ENCODE results near the gene FHOD3. TPM values are rescaled to one million over a fixed set of nuclear protein-coding genes. Genes with fewer than 3 reads are reported as not detected.

The FHOD3 gene
- total RNA-seq, 1 experiment from 2014 or later = 10.6 TPM

DNA sequence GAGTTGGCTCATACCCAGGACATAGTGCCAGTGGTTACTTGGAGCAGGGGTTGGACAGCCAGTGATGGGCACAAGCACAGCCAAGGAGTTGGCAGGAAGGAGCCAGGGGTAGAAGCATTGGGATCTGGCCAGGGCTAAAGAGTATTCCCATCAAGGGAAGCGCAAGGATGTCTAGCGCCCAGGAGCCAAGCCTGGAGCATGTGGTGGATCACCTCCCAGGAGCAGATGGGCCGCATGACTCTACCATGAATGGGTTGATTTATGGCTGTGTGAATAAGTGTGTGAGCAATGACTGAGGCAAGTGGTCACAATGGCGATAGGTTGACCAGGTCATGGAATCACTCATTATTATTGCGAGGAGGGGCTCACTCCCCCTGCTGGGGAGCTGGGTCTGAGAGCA lies 111.1 kb downstream of the FHOD3 start:
- Histone ChIP-seq H3K27me3 (ENCODE audit: insufficient read depth, low read depth) (no peaks in the 10 kb centered on the region), H3F3A (ENCODE audit: insufficient read depth, low read depth) (no peaks in the 10 kb centered on the region), H3K9me3 (ENCODE audit: insufficient read depth, low read depth) (no peaks in the 10 kb centered on the region), H2AFZ (no peak overlapping the region), H3K4me1 (replicated peaks; ENCODE audit: insufficient read depth) (no peaks in the 10 kb centered on the region), H3K79me2 (ENCODE audit: low read depth) (no peaks in the 10 kb centered on the region), H3K4me2 (no peak overlapping the region), H3K4me3 (no peak overlapping the region), H3K27ac (no peak overlapping the region), H4K20me1 (ENCODE audit: insufficient read depth) (no peaks in the 10 kb centered on the region), H3K36me3 (ENCODE audit: low read depth) (no peaks in the 10 kb centered on the region), H3K9me2 (ENCODE audit: insufficient read depth) (no peaks in the 10 kb centered on the region)
- ChIA-PET CTCF (no interaction called here), POLR2A (ENCODE audit: unreplicated experiment) (no interaction called here)
- TF ChIP-seq, protein P1, sequence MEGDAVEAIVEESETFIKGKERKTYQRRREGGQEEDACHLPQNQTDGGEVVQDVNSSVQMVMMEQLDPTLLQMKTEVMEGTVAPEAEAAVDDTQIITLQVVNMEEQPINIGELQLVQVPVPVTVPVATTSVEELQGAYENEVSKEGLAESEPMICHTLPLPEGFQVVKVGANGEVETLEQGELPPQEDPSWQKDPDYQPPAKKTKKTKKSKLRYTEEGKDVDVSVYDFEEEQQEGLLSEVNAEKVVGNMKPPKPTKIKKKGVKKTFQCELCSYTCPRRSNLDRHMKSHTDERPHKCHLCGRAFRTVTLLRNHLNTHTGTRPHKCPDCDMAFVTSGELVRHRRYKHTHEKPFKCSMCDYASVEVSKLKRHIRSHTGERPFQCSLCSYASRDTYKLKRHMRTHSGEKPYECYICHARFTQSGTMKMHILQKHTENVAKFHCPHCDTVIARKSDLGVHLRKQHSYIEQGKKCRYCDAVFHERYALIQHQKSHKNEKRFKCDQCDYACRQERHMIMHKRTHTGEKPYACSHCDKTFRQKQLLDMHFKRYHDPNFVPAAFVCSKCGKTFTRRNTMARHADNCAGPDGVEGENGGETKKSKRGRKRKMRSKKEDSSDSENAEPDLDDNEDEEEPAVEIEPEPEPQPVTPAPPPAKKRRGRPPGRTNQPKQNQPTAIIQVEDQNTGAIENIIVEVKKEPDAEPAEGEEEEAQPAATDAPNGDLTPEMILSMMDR (conservative IDR thresholded peaks at IDR 0.05) = no peak
- TF ChIP-seq EZH2 (IDR thresholded peaks at IDR 0.05; ENCODE audit: low read depth) = no peak
- DNase-seq = no peak
- intact Hi-C loops (cut with micrococcal nuclease; ENCODE audit: unreplicated experiment) = no loop called here
- BruUV-seq (replicated peaks) = no TSS peak

DNA sequence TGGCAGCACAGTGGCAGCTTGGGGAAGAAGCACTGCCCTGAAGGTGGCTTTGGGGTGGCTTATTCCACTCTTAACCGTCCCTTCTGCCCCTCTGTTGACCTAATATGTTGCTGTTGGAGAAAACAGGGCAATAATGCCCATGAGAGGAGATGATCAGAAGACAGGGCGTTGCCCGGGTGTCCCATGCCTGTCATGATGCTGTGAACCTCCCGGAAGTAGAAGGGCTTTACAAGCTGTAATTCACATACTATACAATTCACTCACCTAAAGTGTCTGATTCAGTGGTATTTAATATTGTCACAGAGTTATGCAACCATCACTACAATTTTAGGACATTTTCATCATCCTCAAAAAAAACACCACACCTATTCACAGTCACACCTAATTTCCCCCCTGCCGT lies 112.3 kb downstream of the FHOD3 start:
- H3K27ac ChIP-seq = no peak overlapping the region
- H3K4me3 ChIP-seq = no peak overlapping the region
- ChIA-PET CTCF (no interaction called here), POLR2A (ENCODE audit: unreplicated experiment) (no interaction called here)
- no peaks in the 10 kb centered on the region for H4K20me1 ChIP-seq (ENCODE audit: insufficient read depth)
- H3K9me2 ChIP-seq (ENCODE audit: insufficient read depth) = no peaks in the 10 kb centered on the region
- no peak for TF ChIP-seq EZH2 (IDR thresholded peaks at IDR 0.05; ENCODE audit: low read depth)
- TF ChIP-seq, protein P1 (conservative IDR thresholded peaks at IDR 0.05) = no peak
- H3K79me2 ChIP-seq (ENCODE audit: low read depth) = no peaks in the 10 kb centered on the region
- no peak overlapping the region for H3K4me2 ChIP-seq
- intact Hi-C loops (cut with micrococcal nuclease; ENCODE audit: unreplicated experiment) = loop anchor here (5.0 kb wide), 1 partner anchor 112 kb away; the partner anchor contains the start of gene FHOD3
- no peaks in the 10 kb centered on the region for H3K4me1 ChIP-seq (replicated peaks; ENCODE audit: insufficient read depth)
- DNase-seq = no peak
- no peaks in the 10 kb centered on the region for H3F3A ChIP-seq (ENCODE audit: insufficient read depth, low read depth)
- no peaks in the 10 kb centered on the region for H3K27me3 ChIP-seq (ENCODE audit: insufficient read depth, low read depth)
- BruUV-seq (replicated peaks) = no TSS peak
- no peak overlapping the region for H2AFZ ChIP-seq
- H3K36me3 ChIP-seq (ENCODE audit: low read depth) = no peaks in the 10 kb centered on the region
- H3K9me3 ChIP-seq (ENCODE audit: insufficient read depth, low read depth) = no peaks in the 10 kb centered on the region

DNA sequence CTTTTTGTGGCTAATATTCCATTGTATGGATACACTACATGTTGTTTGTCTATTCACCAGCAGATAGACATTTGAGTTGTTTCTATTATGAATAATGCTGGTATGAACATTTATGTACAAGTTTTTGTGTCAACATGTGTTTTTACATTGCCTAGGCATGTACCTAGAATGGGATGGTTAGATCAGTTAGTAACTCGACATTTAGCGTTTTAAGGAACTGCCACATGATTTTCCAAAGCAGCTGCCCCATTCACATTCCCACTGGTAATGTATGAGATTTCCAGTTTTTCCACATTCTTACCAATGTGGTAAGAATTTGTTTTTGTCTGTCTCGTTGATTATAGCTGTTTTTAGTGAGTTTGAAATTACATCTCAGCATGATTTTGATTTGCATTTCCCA lies 112.8 kb downstream of the FHOD3 start:
- H3K27me3 ChIP-seq (ENCODE audit: insufficient read depth, low read depth) = no peaks in the 10 kb centered on the region
- H2AFZ ChIP-seq = no peak overlapping the region
- TF ChIP-seq EZH2 (IDR thresholded peaks at IDR 0.05; ENCODE audit: low read depth) = no peak
- TF ChIP-seq, protein P1 (conservative IDR thresholded peaks at IDR 0.05) = no peak
- no peaks in the 10 kb centered on the region for H3K36me3 ChIP-seq (ENCODE audit: low read depth)
- H3K27ac ChIP-seq = no peak overlapping the region
- no peak overlapping the region for H3K4me3 ChIP-seq
- intact Hi-C loops (cut with micrococcal nuclease; ENCODE audit: unreplicated experiment) = loop anchor here (5.0 kb wide), 1 partner anchor 113 kb away; the partner anchor contains the start of gene FHOD3
- no peaks in the 10 kb centered on the region for H3F3A ChIP-seq (ENCODE audit: insufficient read depth, low read depth)
- H3K79me2 ChIP-seq (ENCODE audit: low read depth) = no peaks in the 10 kb centered on the region
- POLR2A ChIA-PET (ENCODE audit: unreplicated experiment) = no interaction called here
- H3K9me2 ChIP-seq (ENCODE audit: insufficient read depth) = no peaks in the 10 kb centered on the region
- H3K4me1 ChIP-seq (replicated peaks; ENCODE audit: insufficient read depth) = no peaks in the 10 kb centered on the region
- CTCF ChIA-PET = no interaction called here
- H3K9me3 ChIP-seq (ENCODE audit: insufficient read depth, low read depth) = no peaks in the 10 kb centered on the region
- DNase-seq = no peak
- H3K4me2 ChIP-seq = no peak overlapping the region
- no peaks in the 10 kb centered on the region for H4K20me1 ChIP-seq (ENCODE audit: insufficient read depth)
- BruUV-seq (replicated peaks) = no TSS peak

Data from PC-9 (cell line).